HG02763 (cell line): ENCODE data around the gene CAP2.
"Not testable (repeated sequence)": the region's sequence is repeated elsewhere in the genome, so short reads cannot be mapped to it uniquely, and the experiment has no call there.

Experiments used
- ATAC-seq: cut with Tn5 transposase; IDR thresholded peaks from one replicate; pipeline ENCODE4 v1.9.1; 2021; ENCODE audit warnings: mild to moderate bottlenecking, moderate library complexity; ENCODE audit not compliant: unreplicated experiment

The CAP2 gene

DNA sequence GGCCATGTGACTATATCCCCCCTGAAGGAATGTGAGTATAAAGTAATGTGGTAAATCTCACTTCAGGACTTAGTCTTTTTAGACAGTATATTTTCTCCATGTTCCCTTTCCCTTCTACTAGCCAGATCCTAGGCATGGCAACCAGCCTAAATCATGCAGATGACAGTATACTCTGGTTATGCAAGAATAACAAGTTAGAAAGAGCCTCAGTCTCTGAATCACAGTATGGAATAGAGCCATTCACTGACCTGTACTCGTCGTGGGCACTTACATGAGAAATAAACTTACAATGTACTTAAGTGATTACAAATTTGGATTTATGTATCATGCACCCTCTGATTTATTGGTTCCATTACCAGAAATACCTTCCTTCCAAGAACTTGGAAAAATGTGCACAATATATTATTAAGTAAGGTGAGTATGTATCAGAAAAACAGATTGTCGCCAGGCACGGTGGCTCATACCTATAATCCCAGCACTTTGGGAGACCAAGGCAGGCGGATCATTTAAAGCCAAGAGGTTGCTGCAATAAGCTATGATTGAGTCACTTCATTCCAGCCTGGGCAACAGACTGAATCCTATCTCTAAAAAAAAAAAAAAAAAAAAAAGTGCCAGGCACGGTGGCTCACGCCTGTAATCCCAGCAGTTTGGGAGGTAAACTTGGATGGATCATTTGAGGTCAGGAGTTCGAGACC, 181.6 kb downstream of the CAP2 start:
- no peak for ATAC-seq

DNA sequence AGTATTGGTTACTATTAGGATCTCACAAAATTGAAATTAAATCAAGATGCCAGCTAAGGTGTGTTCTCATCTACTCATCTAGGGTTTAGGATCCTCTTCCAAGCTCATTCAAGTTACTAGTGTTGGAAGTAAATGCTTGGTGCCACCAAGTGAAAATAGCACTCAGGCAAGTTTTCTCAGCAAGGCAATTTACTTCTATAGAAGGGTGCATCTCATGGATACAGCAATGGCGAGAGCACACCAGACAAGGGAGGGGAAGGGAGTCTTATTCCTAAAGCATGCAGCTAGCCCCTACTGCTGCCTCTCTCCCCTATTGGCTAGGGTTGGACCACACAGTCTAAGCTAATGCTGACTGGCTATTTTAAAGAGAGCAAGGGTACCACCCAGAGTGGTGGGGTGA, 183.7 kb downstream of the CAP2 start:
- no peak for ATAC-seq

DNA sequence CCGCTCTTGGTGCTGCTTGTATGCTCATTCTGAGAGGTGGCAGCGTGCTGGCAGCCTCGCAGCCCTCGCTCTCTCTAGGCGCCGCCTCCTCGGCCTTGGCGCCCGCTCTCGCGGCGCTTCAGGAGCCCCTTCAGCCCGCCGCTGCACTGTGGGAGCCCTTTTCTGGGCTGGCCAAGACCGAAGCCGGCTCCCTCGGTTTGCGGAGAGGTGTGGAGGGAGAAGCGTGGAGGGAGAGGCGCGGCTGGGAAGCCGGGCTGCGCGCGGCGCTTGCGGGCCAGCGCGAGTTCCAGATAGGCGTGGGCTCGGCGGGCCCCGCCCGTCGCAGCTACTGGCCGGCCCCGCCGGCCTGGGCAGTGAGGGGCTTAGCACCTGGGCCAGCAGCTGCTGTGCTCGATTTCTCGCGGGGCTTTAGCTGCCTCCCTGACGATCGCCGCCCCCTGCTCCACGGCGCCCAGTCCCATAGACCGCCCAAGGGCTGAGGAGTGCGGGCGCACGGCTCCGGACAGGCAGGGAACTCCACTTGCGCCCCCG, 187.2 kb downstream of the CAP2 start:
- no peak for ATAC-seq

DNA sequence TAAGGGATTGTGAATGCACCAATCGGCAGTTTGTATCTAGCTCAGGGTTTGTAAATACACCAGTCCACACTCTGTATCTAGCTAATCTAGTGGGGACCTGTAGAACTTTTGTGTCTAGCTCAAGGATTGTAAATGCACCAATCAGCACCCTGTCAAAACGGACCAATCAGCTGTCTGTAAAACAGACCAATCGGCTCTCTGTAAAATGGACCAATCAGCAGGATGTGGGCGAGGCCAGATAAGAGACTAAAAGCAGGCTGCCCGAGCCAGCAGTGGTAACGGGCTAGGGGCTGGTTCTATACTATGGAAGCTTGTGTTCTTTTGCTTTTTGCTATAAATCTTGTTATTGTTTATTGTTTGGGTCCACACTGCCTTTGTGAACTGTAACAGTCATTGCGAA, 187.9 kb downstream of the CAP2 start:
- ATAC-seq: not testable (repeated sequence)

DNA sequence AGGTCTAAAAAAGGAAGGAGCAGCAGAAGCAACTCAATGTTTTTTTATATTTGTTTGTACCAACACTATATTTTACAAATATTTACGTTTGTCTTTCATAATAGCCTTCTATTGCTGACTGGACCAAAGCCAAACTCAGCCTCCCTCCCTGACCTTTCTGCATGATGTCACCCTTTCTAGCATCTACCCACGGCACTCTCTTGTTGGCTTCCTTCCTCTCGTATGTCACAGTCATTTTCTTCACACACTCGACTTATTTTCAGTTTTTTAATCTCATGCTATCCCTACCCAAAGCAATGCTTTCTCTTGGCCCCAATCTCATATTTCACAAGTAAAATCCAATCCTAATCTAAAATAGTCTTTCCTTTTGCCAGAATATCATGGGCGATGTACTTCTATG, 190.4 kb downstream of the CAP2 start:
- no peak for ATAC-seq

DNA sequence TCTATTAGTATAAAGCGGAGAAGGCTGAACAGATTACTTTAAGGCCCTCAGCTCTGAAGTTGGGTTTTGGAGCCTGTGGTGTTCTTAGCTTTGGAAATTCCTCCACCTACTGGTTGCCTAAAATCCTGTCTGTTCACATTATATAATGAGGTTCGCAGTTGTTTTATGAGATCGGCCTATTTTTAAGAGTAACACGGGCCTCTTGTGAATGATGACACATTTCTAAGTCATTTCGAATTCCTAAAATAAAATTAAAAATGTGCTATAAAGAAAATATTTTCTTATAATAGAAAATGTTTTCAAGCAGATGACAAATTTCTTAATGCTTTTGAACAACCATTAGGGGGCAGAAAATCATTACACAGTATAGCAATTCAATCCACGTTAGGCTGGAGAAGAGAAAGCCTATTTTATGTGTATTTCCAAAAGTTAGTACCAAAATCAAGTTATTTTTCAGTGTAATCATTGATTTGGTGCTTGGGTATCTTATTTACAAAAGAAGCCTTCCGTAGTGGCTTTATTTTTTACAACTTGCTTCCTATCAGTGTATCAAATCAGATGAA, 190.9 kb downstream of the CAP2 start:
- peak; percentile 46 for ATAC-seq

DNA sequence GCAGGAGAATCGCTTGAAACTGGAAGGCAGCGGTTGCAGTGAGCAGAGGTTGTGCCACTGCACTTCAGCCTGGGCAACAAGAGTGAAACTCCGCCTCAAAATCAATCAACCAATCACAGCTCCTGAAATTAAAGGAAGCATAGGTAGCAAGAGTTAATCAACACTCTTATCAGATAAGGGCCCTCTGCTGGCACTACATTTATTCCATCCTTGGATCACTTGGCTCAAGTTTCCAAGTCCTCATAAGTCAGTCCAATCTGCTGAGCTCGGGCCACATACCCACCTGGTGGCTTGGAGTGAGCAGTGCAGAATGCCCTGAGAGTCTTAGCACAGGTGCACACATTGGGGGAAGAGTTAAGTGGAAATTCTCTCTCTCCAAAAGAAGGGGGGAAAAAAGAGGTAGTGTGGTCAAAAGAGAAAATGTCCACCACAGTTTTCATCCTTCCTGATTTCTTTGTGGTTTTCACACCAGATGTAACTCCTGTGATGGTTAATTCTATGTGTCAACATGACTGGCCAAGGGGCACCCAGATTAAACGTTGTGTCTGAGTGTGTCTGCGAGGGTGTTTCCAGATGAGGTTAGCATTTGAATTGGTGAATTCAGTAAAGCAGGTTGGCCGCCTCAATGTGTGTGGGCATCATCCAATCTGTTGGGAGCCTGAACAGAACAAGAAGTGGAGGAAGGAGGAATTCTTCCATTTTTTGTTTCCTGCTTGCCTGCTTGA, 192.5 kb downstream of the CAP2 start:
- ATAC-seq: no peak

DNA sequence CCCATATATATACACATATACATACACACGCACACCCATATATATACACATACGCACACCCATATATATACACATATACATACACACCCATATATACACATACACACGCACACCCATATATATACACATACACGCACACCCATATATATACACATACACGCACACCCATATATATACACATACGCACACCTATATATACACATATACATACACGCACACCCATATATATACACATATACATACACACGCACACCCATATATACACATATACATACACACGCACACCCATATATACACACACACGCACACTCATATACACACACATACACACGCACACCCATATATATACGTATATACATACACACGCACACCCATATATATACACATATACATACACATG, 193.2 kb downstream of the CAP2 start:
- not testable (repeated sequence) for ATAC-seq

DNA sequence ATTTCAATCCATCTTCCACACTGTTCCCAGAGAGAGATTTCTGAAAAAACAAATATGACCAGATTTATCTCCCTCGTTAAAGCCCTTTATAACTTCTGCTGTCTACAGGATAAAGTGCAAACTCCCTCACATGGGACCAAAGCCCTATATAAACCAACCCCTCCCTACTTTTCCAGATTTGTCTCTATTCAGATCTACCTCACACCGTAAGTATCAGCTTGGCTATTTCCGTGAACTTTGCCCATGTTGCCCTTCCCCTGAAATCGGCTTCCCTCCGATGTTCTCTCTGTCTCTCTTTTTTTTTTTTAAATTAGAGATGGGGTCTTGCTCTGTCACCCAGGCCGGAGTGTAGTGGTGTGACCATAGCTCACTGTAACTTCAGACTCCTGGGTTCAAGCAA, 194.6 kb downstream of the CAP2 start:
- no peak for ATAC-seq

DNA sequence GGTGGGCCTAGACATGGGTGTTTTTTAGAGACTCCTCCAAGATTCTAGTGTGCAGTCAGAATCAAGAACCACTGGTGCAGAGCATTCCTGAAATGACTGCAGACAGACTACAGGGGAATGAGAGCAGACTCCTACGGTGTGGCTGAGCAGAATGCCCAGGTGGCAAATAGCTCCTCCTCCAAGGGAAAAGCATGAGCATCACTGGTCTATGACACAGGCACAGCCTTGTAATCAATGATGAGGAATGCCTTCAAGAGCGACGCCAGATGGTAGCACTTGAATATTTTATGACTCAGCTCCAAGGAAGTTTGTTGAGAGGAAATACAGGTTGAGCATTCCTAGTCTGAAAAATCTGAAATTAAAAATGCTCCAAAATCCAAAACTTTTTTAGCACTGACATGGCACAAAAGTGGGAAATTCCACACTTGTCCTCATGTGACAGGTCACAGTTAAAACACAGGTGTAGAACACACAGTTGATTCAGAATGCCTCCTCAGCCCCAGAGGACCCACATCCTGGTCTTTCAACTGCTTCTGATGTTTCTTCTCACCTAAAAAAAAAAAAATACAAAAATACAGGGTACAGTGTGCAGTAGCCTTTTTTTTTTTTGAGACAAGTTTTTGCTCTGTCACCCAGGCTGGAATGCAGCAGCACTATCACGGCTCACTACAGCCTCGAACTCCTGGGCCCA, 196.2 kb downstream of the CAP2 start:
- ATAC-seq: no peak

DNA sequence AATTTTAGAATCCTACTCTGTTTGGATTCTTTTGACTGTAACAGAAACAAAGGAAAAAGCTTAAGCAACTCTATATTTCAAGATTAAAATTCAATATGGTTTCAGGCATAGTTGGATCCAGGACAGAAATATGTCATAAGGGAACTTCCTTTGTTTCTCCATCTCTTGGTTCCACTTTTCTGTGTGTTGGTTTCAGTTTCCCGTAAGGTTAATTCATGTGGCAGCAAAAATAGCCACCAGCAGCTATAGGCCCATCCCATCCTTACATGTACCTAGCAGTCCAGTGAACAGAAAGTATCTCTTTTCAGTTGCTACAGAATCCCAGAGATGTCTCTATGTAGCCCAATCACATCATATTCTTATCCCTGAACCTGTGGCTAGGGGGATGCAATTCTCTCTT, 197.9 kb downstream of the CAP2 start:
- no peak for ATAC-seq

DNA sequence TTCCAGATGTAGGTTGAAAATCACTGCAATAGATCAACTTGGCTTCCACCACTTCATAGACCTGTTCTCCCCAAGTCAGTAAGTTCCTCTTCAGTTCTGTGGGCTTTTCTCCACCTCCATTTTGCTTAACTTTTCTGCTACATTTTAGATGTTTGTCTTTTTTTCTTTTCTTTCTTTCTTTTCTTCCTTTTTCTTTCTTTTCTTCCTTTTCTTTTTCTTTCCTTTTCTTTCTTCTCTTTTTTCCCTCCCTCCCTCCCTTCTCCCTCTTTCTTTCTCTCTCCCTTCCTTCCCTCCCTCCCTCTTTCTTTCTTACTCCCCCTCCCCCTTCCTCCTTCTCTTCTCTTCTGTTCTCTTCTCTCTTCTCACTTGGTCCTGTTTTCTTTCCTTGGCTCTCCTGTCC, 199.9 kb downstream of the CAP2 start:
- no peak for ATAC-seq

DNA sequence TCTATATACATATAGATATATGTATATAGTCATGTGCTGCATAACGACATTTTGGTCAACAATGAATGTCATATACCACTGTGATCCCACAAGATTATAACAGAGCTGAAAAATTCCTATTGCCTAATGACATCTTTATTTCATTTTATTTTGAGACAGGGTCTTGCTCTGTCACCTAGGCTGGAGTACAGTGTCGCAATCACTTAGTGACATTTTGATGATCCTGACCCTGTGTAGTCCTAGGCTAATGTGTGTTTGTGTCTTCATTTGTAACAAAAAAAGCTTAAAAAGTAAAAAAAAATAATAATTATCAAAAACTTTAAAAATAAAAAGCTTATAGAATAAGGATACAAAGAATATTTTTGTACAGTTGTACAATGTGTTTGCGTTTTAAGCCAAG, 202.7 kb downstream of the CAP2 start:
- no peak for ATAC-seq

DNA sequence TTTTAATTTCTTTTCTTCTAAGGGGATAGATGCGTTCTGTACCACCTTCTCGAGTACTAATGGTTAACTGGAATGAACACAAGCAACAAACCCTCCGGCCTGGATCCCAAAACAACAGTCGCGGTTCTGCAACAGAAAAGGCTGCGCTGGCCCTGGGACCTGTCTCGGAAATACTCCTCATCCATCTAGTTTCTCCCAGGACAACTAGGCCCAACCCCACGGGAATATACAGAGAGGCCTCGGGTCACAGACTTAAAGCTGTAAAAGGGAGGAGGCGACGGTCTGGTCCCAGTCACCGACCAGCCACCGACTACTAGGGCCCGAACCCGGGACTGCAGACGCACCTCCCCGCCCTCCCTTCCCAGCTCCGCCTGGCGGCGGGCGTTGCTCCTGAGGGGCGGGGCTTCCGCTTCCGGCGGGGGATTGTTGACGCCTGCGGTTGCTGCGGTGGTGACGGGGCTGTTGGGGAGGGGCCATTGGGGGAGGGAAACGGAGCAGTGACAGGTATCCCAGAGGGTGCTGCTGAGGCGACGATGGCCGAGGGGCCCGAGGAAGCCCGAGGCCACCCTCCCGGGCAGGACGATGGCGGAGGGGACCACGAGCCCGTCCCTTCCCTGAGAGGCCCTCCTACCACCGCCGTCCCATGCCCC, 206.6 kb downstream of the CAP2 start, which contains the start of gene FAM8A1:
FAM8A1 (plus strand) TSS at position 426 of the 650 bp plus-strand sequence; CDS start at position 534, 108 bp downstream.
- peak; percentile 90 for ATAC-seq

DNA sequence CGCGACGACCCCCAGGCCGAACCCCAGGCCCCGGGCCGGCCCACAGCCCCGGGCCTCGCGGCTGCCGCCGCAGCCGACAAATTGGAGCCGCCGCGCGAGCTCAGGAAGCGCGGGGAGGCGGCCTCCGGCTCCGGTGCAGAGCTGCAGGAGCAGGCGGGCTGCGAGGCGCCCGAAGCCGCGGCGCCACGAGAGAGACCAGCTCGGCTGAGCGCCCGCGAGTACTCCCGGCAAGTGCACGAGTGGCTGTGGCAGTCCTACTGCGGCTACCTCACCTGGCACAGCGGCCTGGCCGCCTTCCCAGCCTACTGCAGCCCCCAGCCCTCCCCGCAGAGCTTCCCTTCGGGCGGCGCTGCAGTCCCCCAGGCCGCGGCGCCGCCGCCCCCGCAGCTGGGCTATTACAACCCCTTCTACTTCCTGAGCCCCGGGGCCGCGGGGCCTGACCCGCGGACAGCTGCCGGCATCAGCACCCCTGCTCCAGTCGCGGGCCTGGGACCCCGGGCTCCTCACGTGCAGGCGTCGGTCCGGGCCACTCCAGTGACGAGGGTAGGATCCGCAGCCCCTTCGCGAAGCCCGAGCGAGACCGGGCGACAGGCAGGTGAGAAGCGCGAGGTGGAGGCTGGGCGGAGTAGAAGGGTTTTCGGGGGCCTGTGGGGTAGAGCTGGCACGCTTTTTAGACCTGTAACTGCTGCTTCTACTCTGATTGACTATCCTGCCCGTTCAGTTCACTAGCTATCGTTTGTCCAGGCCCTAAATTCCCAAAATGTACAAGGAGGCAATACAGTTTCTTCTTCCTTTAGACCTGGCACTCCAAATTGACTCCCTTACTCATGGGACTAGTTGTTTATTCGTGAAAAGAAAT, 207.4 kb downstream of the CAP2 start:
- peak; percentile 43 for ATAC-seq

DNA sequence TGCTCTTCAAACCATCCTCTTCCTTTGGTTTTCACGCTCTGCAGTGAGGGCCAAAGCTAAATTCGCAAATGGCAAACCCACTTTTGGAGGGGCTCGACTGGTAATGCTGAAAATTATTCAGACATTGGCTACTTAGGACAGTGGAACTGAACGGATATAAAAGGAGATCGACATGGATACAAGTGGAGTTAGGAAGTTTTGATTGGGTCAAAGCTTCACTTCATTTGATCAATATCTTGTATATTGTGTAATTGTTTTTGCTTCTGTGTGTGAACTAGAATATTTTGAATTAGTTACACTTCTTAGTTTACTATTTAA, 207.9 kb downstream of the CAP2 start:
- no peak for ATAC-seq

DNA sequence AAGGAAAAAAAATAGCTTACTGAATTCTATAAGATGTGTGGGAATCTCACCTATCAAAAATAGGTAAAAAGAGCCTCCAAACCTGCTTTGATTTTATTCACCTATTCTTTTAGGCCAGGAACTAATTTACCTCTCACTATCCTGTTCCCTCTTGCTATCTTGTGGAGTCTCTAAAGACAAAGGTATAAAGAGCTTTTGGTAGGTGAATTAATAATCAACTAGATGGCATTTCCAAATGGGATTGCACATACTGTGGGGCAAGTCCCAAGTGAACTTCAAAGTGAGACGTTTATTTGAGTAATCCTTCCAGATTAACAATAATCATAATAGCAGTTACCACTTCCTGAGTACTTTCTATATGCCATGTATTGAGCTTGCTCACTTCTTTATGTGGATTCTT, 209.5 kb downstream of the CAP2 start:
- ATAC-seq: no peak

DNA sequence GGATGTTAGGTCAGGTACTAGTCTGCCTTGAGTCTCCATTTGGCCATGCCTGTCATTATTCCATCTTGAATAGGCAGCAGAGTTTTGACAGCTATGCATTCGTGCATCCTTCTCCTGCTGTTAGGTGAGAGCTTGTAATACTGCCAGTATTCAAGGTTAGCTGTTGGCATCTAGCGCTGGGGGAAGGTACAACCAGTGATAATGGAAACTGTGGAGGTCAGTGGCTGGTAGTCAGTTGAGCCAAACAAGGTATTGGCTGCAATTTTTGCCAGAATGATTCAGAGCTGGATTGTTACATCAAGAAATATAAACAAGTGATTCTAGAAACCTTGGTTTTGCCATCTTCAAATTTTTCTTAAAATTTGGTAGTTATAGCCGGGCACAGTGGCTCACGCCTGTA, 213.2 kb downstream of the CAP2 start:
- no peak for ATAC-seq
